KMS-11 (cell line): ENCODE results near the gene KIAA0753.

Experiments
- H2AFZ ChIP-seq: fragments of 200-600 bp; sonication (generic); 2 replicates; pipeline ENCODE4 v1.6.1; 2016; ENCODE audit warnings: antibody characterized with exemption, mixed run types, low read depth
- H3K27ac ChIP-seq: fragments of 200-600 bp; sonication (generic); 2 replicates; pipeline ENCODE4 v1.6.1; 2016; ENCODE audit warnings: mild to moderate bottlenecking, mixed run types
- H3K27me3 ChIP-seq: fragments of 200-600 bp; sonication (generic); 2 replicates; pipeline ENCODE4 v1.6.1; 2017; ENCODE audit warnings: mild to moderate bottlenecking, low read depth, mixed run types, moderate library complexity; ENCODE audit not compliant: insufficient read depth
- H3K36me3 ChIP-seq: fragments of 200-600 bp; sonication (generic); 2 replicates; pipeline ENCODE4 v1.6.1; 2017; ENCODE audit warnings: mild to moderate bottlenecking, mixed run types; ENCODE audit not compliant: insufficient read depth
- H3K4me1 ChIP-seq: fragments of 200-600 bp; sonication (generic); 2 replicates; pipeline ENCODE4 v1.6.1; 2016; ENCODE audit warnings: mild to moderate bottlenecking, low read depth, mixed run types; ENCODE audit not compliant: poor library complexity, severe bottlenecking
- H3K4me2 ChIP-seq: fragments of 200-600 bp; sonication (generic); 2 replicates; pipeline ENCODE4 v1.7.0; 2016; ENCODE audit warnings: mild to moderate bottlenecking, mixed run types
- H3K4me3 ChIP-seq: fragments of 200-600 bp; sonication (generic); IDR thresholded peaks from 2 replicates; pipeline ENCODE4 v1.6.1; 2017; ENCODE audit warnings: low read depth, low read length, mixed read lengths; ENCODE audit not compliant: insufficient read depth
- H3K79me2 ChIP-seq: fragments of 200-600 bp; sonication (generic); 2 replicates; pipeline ENCODE4 v1.6.1; 2016; ENCODE audit warnings: low read depth, mixed run types; ENCODE audit not compliant: insufficient read depth
- H3K9ac ChIP-seq: fragments of 200-600 bp; sonication (generic); 2 replicates; pipeline ENCODE4 v1.6.1; 2016; ENCODE audit warnings: mild to moderate bottlenecking, mixed run types
- H4K20me1 ChIP-seq: fragments of 200-600 bp; sonication (generic); 2 replicates; pipeline ENCODE4 v1.6.1; 2016; ENCODE audit warnings: mild to moderate bottlenecking, mixed run types; ENCODE audit not compliant: insufficient read depth
- CTCF ChIP-seq: fragments of 200-600 bp; sonication (generic); conservative IDR thresholded peaks from 2 replicates; pipeline ENCODE4 v1.6.1; 2017; ENCODE audit warnings: low read depth, mild to moderate bottlenecking, antibody characterized with exemption, low read length, moderate library complexity, mixed read lengths

The KIAA0753 gene

DNA sequence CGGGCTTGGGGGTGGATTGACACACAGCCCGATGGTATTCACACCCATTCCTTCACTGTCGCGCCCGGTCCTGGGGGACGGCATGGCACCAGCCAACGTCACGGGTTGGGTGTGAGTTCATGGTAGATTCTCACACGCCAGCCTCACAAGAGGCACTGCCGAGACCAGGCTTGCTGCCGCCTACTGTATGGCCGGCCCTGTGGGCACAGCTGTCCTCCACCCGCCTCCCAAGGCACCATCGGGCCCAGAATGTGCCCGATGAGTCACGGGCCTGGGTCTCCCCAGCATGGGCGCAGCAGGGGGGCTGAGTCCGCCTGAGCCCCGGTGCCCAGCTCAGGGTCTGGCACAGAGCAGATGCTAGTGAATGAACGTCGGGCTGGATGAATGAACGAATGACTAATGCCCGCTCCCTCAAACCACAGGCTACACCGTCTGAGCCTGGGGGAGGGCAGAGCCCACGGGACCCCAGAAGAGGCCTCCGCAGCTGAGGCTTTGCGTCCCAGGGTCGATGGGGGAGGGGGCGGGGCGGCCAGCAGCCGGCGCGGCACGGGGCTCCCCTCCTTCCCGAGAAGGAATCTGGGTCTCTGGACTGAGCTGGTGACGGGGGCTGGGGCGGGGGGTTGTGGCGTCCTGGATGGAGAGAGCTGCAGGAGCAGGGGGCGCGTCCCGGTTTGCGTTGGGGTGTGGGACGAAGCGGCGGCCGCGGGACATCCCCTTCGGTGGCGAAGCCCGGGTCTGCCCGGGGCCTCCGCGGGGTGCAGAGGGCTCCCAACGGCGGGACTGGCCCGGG lies 85.0 kb downstream of the KIAA0753 start:
- Histone ChIP-seq H3K27ac (no peak overlapping the region), H4K20me1 (no peaks in the 10 kb centered on the region), H3K27me3 (no peaks in the 10 kb centered on the region), H3K36me3 (no peaks in the 10 kb centered on the region), H3K4me1 (no peaks in the 10 kb centered on the region), H3K4me3 (no peak overlapping the region), H3K9ac (no peak overlapping the region), H2AFZ (no peak overlapping the region), H3K4me2 (no peak overlapping the region), H3K79me2 (no peaks in the 10 kb centered on the region)
- TF ChIP-seq CTCF, result no peak

GRCh38 chr17:6554871-6555330 lies 85.6 kb downstream of the KIAA0753 start:
- H4K20me1 ChIP-seq, result no peaks in the 10 kb centered on the region
- H3K27me3 ChIP-seq, result no peaks in the 10 kb centered on the region
- H3K9ac ChIP-seq, result no peak overlapping the region
- H3K4me1 ChIP-seq, result no peaks in the 10 kb centered on the region
- H3K4me2 ChIP-seq, result no peak overlapping the region
- H3K4me3 ChIP-seq, result no peak overlapping the region
- H3K79me2 ChIP-seq, result no peaks in the 10 kb centered on the region
- H3K36me3 ChIP-seq, result no peaks in the 10 kb centered on the region
- no peak overlapping the region for H3K27ac ChIP-seq
- no peak overlapping the region for H2AFZ ChIP-seq
- no peak for TF ChIP-seq CTCF

DNA sequence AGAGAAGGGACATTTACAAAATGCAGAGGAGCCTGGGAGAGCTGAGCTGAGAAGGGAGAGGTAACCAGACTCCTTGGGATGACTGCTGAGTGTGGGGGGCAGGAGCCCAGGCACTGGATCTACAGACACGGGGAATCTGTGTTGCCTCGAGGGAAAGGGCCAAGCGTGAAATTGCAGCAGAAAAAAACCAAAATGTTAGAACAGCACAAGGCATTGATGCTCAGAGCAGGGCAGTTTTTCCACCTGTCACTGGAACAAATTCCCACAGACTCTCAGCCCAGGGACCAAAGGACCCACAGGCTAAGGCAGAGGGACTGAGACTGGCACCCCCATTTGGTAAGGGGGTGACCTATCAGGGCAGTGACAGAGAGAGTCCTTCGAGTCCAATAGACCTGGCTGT lies 86.2 kb downstream of the KIAA0753 start:
- Histone ChIP-seq H2AFZ (no peak overlapping the region), H3K4me3 (no peak overlapping the region), H3K27me3 (no peaks in the 10 kb centered on the region), H3K4me2 (no peak overlapping the region), H3K27ac (no peak overlapping the region), H3K36me3 (no peaks in the 10 kb centered on the region), H4K20me1 (no peaks in the 10 kb centered on the region), H3K79me2 (no peaks in the 10 kb centered on the region), H3K4me1 (no peaks in the 10 kb centered on the region), H3K9ac (no peak overlapping the region)
- no peak for TF ChIP-seq CTCF

DNA sequence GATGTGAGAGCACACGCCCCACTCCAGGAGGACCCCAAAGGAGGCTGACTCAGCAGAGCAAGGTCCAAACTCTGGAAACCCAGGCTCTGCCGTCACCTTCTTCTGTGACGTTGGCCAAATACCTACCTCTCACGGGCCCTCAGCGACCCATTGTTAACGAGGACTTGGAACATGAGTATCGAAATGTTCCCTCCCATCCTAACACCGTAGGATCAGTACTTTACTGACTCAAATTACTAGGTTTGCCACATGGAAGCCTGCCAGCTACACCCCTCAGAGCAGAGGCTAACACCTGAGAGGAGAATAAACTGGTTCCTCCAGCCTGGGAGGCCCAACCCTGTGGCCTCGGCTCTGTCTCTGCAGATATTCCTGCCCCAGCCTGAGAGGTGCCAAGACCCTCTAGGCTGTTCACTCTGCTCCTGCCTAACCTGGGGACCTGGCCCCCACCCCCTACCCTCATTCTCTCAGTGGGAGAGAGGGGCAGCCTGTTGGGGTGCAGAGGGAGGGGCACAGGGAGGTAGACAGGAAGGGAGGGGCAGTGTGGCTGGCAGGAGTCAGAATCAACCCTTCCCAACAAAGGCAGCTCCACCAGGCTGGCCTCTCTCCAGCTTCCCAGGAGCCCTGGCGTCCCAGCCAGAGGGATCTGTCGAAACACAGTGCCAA lies 88.5 kb downstream of the KIAA0753 start:
- no peaks in the 10 kb centered on the region for H4K20me1 ChIP-seq
- H3K4me2 ChIP-seq, result no peak overlapping the region
- H3K36me3 ChIP-seq, result no peaks in the 10 kb centered on the region
- H3K9ac ChIP-seq, result no peak overlapping the region
- no peaks in the 10 kb centered on the region for H3K79me2 ChIP-seq
- H3K27ac ChIP-seq, result no peak overlapping the region
- no peaks in the 10 kb centered on the region for H3K27me3 ChIP-seq
- no peak overlapping the region for H2AFZ ChIP-seq
- H3K4me3 ChIP-seq, result no peak overlapping the region
- no peaks in the 10 kb centered on the region for H3K4me1 ChIP-seq
- no peak for TF ChIP-seq CTCF
